Measurements from ENCODE around the gene SULT6B1. TPM values are rescaled to one million over a fixed set of nuclear protein-coding genes. Genes with fewer than 3 reads are reported as not detected.

Gene SULT6B1
- total RNA-seq, 1 experiment from 2014 or later: not detected

- Histone ChIP-seq H3K36me3 (ENCODE audit: insufficient read depth, low read length, poor library complexity, severe bottlenecking) (peaks cover 29% of the 10 kb centered on the region), H3K9me3 (ENCODE audit: low read depth, low read length, poor library complexity, severe bottlenecking) (no peaks in the 10 kb centered on the region), H3K4me1 (ENCODE audit: insufficient read depth, low read length, poor library complexity, severe bottlenecking) (peaks cover 14% of the 10 kb centered on the region), H3K4me3 (ENCODE audit: low read depth, low read length, poor library complexity, severe bottlenecking) (peak within 1 kb of the TSS; percentile 90), H3K27me3 (replicated peaks; ENCODE audit: insufficient read depth, low read depth, low read length, poor library complexity) (no peaks in the 10 kb centered on the region), H3K27ac (ENCODE audit: low read depth, low read length, poor library complexity, severe bottlenecking) (peak within 1 kb of the TSS; percentile 90)
- CTCF ChIA-PET: interaction anchor here (0.7 kb wide), 1 partner anchor 646 kb away, joined by 3 read pairs; no protein-coding TSS in a partner anchor
- DNase-seq (ENCODE audit: low spot score): peak; percentile 94
- intact Hi-C loops (cut with micrococcal nuclease; ENCODE audit: unreplicated experiment): no loop called here
- POLR2A ChIA-PET (ENCODE audit: low non-redundant PET): interaction anchor here (0.6 kb wide), 1 partner anchor 91 kb away, joined by 3 read pairs; no protein-coding TSS in a partner anchor
- TF ChIP-seq CTCF (conservative IDR thresholded peaks at IDR 0.05; ENCODE audit: low read depth, low read length): no peak
- TF ChIP-seq EZH2 (IDR thresholded peaks at IDR 0.05; ENCODE audit: borderline replicate concordance, low read depth, low read length, poor library complexity, severe bottlenecking): no peak
- no TSS peak for BruUV-seq (replicated peaks)
Measured at GRCh38 chr2:37231241-37232130, 43.0 kb upstream of the SULT6B1 start, which contains the start of the genes CEBPZ and NDUFAF7. Gene CEBPZ (minus strand): TSS chr2:37231596. CDS start chr2:37231567, 29 bp downstream. Gene NDUFAF7 (plus strand): TSS chr2:37231658. CDS start chr2:37231706, 48 bp downstream.

GRCh38 chr2:37230581-37230980, 42.1 kb upstream of the SULT6B1 start:
- peak overlapping the region; percentile 90 for H3K27ac ChIP-seq (ENCODE audit: low read depth, low read length, poor library complexity, severe bottlenecking)
- peak overlapping the region; percentile 90 for H3K4me3 ChIP-seq (ENCODE audit: low read depth, low read length, poor library complexity, severe bottlenecking)
- POLR2A ChIA-PET (ENCODE audit: low non-redundant PET): no interaction called here
- H3K36me3 ChIP-seq (ENCODE audit: insufficient read depth, low read length, poor library complexity, severe bottlenecking): peaks cover 29% of the 10 kb centered on the region
- BruUV-seq (replicated peaks): TSS peak; percentile 54
- CTCF ChIA-PET: no interaction called here
- TF ChIP-seq CTCF (conservative IDR thresholded peaks at IDR 0.05; ENCODE audit: low read depth, low read length): no peak
- TF ChIP-seq EZH2 (IDR thresholded peaks at IDR 0.05; ENCODE audit: borderline replicate concordance, low read depth, low read length, poor library complexity, severe bottlenecking): no peak
- H3K27me3 ChIP-seq (replicated peaks; ENCODE audit: insufficient read depth, low read depth, low read length, poor library complexity): no peaks in the 10 kb centered on the region
- DNase-seq (ENCODE audit: low spot score): peak; percentile 8
- intact Hi-C loops (cut with micrococcal nuclease; ENCODE audit: unreplicated experiment): no loop called here
- no peaks in the 10 kb centered on the region for H3K9me3 ChIP-seq (ENCODE audit: low read depth, low read length, poor library complexity, severe bottlenecking)
- peaks cover 14% of the 10 kb centered on the region for H3K4me1 ChIP-seq (ENCODE audit: insufficient read depth, low read length, poor library complexity, severe bottlenecking)

GRCh38 chr2:37228788-37229187, 40.3 kb upstream of the SULT6B1 start:
- no peaks in the 10 kb centered on the region for H3K27me3 ChIP-seq (replicated peaks; ENCODE audit: insufficient read depth, low read depth, low read length, poor library complexity)
- H3K4me1 ChIP-seq (ENCODE audit: insufficient read depth, low read length, poor library complexity, severe bottlenecking): peaks cover 14% of the 10 kb centered on the region
- ChIA-PET POLR2A (ENCODE audit: low non-redundant PET) (no interaction called here), CTCF (no interaction called here)
- no peak for DNase-seq (ENCODE audit: low spot score)
- TF ChIP-seq CTCF (conservative IDR thresholded peaks at IDR 0.05; ENCODE audit: low read depth, low read length): no peak
- TF ChIP-seq EZH2 (IDR thresholded peaks at IDR 0.05; ENCODE audit: borderline replicate concordance, low read depth, low read length, poor library complexity, severe bottlenecking): no peak
- BruUV-seq (replicated peaks): no TSS peak
- peaks cover 31% of the 10 kb centered on the region for H3K36me3 ChIP-seq (ENCODE audit: insufficient read depth, low read length, poor library complexity, severe bottlenecking)
- H3K4me3 ChIP-seq (ENCODE audit: low read depth, low read length, poor library complexity, severe bottlenecking): no peak overlapping the region
- H3K27ac ChIP-seq (ENCODE audit: low read depth, low read length, poor library complexity, severe bottlenecking): no peak overlapping the region
- intact Hi-C loops (cut with micrococcal nuclease; ENCODE audit: unreplicated experiment): no loop called here
- H3K9me3 ChIP-seq (ENCODE audit: low read depth, low read length, poor library complexity, severe bottlenecking): no peaks in the 10 kb centered on the region

All from A673 (cell line).